ENCODE measurements around the gene CHRNB4.

Gene CHRNB4

GRCh38 chr15:78673917-78674444, 33.0 kb upstream of the CHRNB4 start:
- TF ChIP-seq SIN3A (IDR thresholded peaks at IDR 0.05; ENCODE audit: borderline replicate concordance, insufficient read depth, low read length) (no peak), POLR2AphosphoS5 (IDR thresholded peaks at IDR 0.05; ENCODE audit: low read depth, low read length) (no peak), TAF1 (IDR thresholded peaks at IDR 0.05; ENCODE audit: borderline replicate concordance, insufficient read depth, low read length) (no peak), REST (IDR thresholded peaks at IDR 0.05; ENCODE audit: insufficient read depth in 1 of 2, low read depth in 2 of 2, low read length in 2 of 2) (no peak), FOXP2 (optimal IDR thresholded peaks at IDR 0.05; ENCODE audit: borderline replicate concordance, extremely low read depth, extremely low read length, insufficient read depth) (no peak)

GRCh38 chr15:78673476-78673875, 32.5 kb upstream of the CHRNB4 start:
- no peak for TF ChIP-seq POLR2AphosphoS5 (IDR thresholded peaks at IDR 0.05; ENCODE audit: low read depth, low read length)

GRCh38 chr15:78672285-78673014, 31.4 kb upstream of the CHRNB4 start:
- TF ChIP-seq FOXP2 (optimal IDR thresholded peaks at IDR 0.05; ENCODE audit: borderline replicate concordance, extremely low read depth, extremely low read length, insufficient read depth) (no peak), TAF1 (IDR thresholded peaks at IDR 0.05; ENCODE audit: borderline replicate concordance, insufficient read depth, low read length) (no peak), SIN3A (IDR thresholded peaks at IDR 0.05; ENCODE audit: borderline replicate concordance, insufficient read depth, low read length) (no peak), REST (IDR thresholded peaks at IDR 0.05; ENCODE audit: insufficient read depth in 1 of 2, low read depth in 2 of 2, low read length in 2 of 2) (no peak), POLR2AphosphoS5 (IDR thresholded peaks at IDR 0.05; ENCODE audit: low read depth, low read length) (no peak)

GRCh38 chr15:78671626-78672211, 30.7 kb upstream of the CHRNB4 start:
- TF ChIP-seq REST (IDR thresholded peaks at IDR 0.05; ENCODE audit: insufficient read depth in 1 of 2, low read depth in 2 of 2, low read length in 2 of 2) (peak in 1 of 2 experiments; percentile 60; a peak in 1 of 4 replicates), POLR2AphosphoS5 (IDR thresholded peaks at IDR 0.05; ENCODE audit: low read depth, low read length) (no peak)

- no peak for TF ChIP-seq REST (IDR thresholded peaks at IDR 0.05; ENCODE audit: insufficient read depth in 1 of 2, low read depth in 2 of 2, low read length in 2 of 2)
- TF ChIP-seq FOXP2 (optimal IDR thresholded peaks at IDR 0.05; ENCODE audit: borderline replicate concordance, extremely low read depth, extremely low read length, insufficient read depth) = no peak
Measured at GRCh38 chr15:78668987-78669386, 28.0 kb upstream of the CHRNB4 start.

Data from PFSK-1 (cell line).